Measurements from ENCODE around the gene DAPK2. TPM values are rescaled to one million over a fixed set of nuclear protein-coding genes. Genes with fewer than 3 reads are reported as not detected.

Gene DAPK2
- total and polyA plus RNA-seq, 2 of the 4 experiments (the other 2 are of a cell fraction): 0.34 to 0.36 TPM

DNA sequence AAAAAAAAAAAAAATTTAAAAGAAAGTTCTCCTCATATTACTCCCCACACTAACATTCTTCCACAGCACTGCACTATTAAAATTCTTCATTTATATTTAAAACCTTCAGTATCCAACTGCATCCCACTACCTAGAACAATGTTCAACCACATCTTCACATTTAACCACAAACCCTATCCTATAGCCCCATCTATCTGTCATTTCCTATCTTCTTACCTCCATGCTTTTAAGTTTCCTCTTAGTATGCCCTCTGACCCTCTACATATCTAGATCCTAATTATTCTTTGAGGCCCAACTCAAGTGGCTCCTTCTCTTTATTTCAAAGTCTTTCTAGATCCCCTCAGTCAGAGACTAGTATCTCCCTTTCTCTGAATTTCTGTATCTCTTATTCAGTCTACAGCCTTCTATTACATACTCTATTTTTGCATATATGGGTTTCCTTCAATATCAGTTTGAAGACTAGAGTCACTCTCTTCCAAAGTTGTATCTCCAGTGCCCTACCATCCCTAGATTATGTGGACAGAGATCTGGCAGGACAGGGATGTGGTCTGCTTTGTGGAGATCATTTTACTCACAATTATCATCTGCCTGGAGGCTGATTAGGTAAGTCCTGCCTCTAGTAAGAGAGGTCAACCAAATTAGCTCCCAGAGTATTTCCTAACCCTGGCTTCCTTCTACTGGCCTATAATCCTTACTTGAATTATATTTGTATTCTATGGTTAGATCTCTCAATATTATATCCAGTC is 46.0 kb upstream of the DAPK2 start:
- Histone ChIP-seq H4K8ac (ENCODE audit: low read depth in 2 of 2, low read length in 2 of 2) (no peak overlapping the region; a peak in 1 of 4 replicates), H2BK20ac (ENCODE audit: low read depth, low read length) (no peak overlapping the region), H3K23ac (ENCODE audit: low read depth, low read length) (peak overlapping the region; percentile 2; the same call in 1 of the 2 replicates), H4K20me1 (ENCODE audit: insufficient read depth, low read length) (peaks cover 15% of the 10 kb centered on the region; the same call in 1 of the 2 replicates), H4K91ac (ENCODE audit: insufficient read depth, low read depth, low read length) (no peak overlapping the region), H3K36me3 (ENCODE audit: control insufficient read depth, insufficient read depth, low read length) (peaks cover 5% of the 10 kb centered on the region), H2AK5ac (ENCODE audit: low read depth, low read length) (no peak overlapping the region), H3K4me2 (ENCODE audit: low read depth, low read length) (peak overlapping the region; percentile 25; the same call in 1 of the 2 replicates), H3K18ac (ENCODE audit: low read depth, low read length) (no peak overlapping the region), H3K9ac (ENCODE audit: low read depth, low read length) (no peak overlapping the region; the same call in 1 of the 2 replicates), H3K4ac (ENCODE audit: low read depth, low read length) (no peak overlapping the region), H2BK5ac (ENCODE audit: low read depth, low read length, poor library complexity, severe bottlenecking) (no peak overlapping the region), H3K4me3 (ENCODE audit: insufficient read depth, low read depth, low read length) (no peak overlapping the region), H2AK9ac (replicated peaks; ENCODE audit: low read depth, low read length, poor library complexity) (no peak overlapping the region), H3K9me3 (ENCODE audit: control insufficient read depth, insufficient read depth, low read length) (no peaks in the 10 kb centered on the region), H3K9me1 (ENCODE audit: insufficient read depth, low read length) (peaks cover 2% of the 10 kb centered on the region), H3K14ac (replicated peaks; ENCODE audit: low read depth, low read length) (no peak overlapping the region), H2BK120ac (ENCODE audit: low read depth, low read length) (no peak overlapping the region), H3K4me1 (ENCODE audit: control insufficient read depth, insufficient read depth, low read length) (0 out of 2 replicates have a peak, but pooled peaks cover 1% of the 10 kb centered on the region), H3K79me1 (ENCODE audit: low read depth in 1 of 2, low read length in 2 of 2) (peaks cover 22 to 70% of the 10 kb centered on the region in 2 experiments), H2AFZ (replicated peaks; ENCODE audit: low read length, poor library complexity) (no peak overlapping the region), H4K5ac (ENCODE audit: low read depth, low read length) (no peak overlapping the region), H3K27ac (ENCODE audit: insufficient read depth, low read length) (no peak overlapping the region), H2BK15ac (ENCODE audit: low read depth, low read length) (no peak overlapping the region), H3K56ac (ENCODE audit: extremely low read depth, insufficient read depth, low read length) (0 out of 2 replicates have a peak overlapping the region, but pooled peaks have one; percentile 10), H3K27me3 (ENCODE audit: control insufficient read depth, insufficient read depth, low read length) (no peaks in the 10 kb centered on the region)
- DNase-seq: no peak
- dilution Hi-C loops (cut with HindIII; ENCODE audit: low sequenced_read_pairs, unreplicated experiment): no loop called here
- ATAC-seq (ENCODE audit: low read depth): no peak
- ChIA-PET CTCF (interaction anchor here (0.7 to 1.0 kb wide), 2 partner anchors 8 to 14 kb away, joined by 4 read pairs; no protein-coding TSS in a partner anchor), POLR2A (ENCODE audit: unreplicated experiment) (no interaction called here)
- in situ Hi-C loops (cut with MboI; ENCODE audit: low sequenced_read_pairs): no loop called here
- BruUV-seq (replicated peaks): no TSS peak
- intact Hi-C loops (cut with micrococcal nuclease): no loop called here
- TF ChIP-seq FOS (IDR thresholded peaks at IDR 0.05; ENCODE audit: low read depth, low read length): no peak
- peak; percentile 39 for TF ChIP-seq RAD21 (IDR thresholded peaks at IDR 0.05; ENCODE audit: low read length)
- TF ChIP-seq ELK1 (IDR thresholded peaks at IDR 0.05; ENCODE audit: borderline replicate concordance, low read depth, low read length): no peak
- TF ChIP-seq CTCF (conservative IDR thresholded peaks at IDR 0.05; ENCODE audit: low read depth, low read length): peak; percentile 21; the same call in 1 of the 2 replicates
- TF ChIP-seq RCOR1 (IDR thresholded peaks at IDR 0.05; ENCODE audit: insufficient replicate concordance, low read length): no peak
- TF ChIP-seq BHLHE40 (IDR thresholded peaks at IDR 0.05; ENCODE audit: low read depth, low read length): no peak
- TF ChIP-seq, protein P1, sequence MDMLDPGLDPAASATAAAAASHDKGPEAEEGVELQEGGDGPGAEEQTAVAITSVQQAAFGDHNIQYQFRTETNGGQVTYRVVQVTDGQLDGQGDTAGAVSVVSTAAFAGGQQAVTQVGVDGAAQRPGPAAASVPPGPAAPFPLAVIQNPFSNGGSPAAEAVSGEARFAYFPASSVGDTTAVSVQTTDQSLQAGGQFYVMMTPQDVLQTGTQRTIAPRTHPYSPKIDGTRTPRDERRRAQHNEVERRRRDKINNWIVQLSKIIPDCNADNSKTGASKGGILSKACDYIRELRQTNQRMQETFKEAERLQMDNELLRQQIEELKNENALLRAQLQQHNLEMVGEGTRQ (IDR thresholded peaks at IDR 0.05; ENCODE audit: low read depth, low read length): no peak
- no peak for TF ChIP-seq MXI1 (IDR thresholded peaks at IDR 0.05; ENCODE audit: borderline replicate concordance, low read depth, low read length)
